Head of caudate nucleus (tissue), 42 donors: ENCODE results near the gene IRX1.

Experiments used
- DNase-seq, 42 donors: peaks; one replicate each; pipeline versions ENCODE4 v3.0.0 to v3.0.0-alpha.2; 2020 to 2021; ENCODE audit warnings: mixed read lengths in 7 of 42
- intact Hi-C: fragments of 100-400 bp; cut with DNase I; formaldehyde crosslinking; loops from one replicate; pipeline ENCODE4 v1.15.0; 2022

IRX1 gene

DNA sequence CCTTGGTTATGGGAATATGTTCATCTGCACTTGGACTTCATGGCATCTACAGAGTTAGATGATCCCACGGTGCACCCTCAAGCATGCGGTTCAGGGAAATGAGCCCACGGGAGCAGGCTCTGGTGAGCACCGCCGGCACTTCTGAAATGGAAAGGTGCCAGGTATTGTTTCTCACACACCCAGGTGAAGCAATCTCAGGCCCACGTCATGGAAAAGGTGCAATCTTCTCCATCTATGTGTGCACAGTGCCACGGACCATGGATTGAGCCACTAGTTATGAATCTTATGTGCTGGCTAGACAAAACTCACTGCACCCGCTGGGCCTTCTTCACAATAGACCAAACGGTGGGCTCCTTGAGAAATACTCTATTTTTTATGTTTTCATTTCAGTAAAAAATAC is 27.3 kb downstream of the IRX1 start:
- intact Hi-C loops = no loop called here
- no peak for DNase-seq

DNA sequence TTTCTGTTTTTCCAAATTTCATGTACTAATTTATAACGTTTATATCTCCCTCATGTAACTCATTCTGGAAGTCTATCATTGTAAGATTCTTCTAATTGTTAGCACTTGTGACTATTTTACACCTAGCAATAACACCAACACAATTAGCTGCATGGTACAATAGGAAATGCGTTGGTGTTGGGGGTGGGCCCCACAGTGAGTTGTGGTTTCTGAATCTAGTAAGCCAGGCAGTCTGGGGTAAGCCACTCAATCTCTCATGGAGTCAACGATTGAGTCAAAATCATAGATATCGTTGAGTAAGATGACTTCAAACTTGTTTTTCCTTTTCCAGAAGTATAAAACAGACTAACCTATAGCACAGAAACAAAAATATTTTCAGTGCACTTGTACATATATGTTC is 30.0 kb downstream of the IRX1 start:
- intact Hi-C loops = no loop called here
- no peak for DNase-seq

DNA sequence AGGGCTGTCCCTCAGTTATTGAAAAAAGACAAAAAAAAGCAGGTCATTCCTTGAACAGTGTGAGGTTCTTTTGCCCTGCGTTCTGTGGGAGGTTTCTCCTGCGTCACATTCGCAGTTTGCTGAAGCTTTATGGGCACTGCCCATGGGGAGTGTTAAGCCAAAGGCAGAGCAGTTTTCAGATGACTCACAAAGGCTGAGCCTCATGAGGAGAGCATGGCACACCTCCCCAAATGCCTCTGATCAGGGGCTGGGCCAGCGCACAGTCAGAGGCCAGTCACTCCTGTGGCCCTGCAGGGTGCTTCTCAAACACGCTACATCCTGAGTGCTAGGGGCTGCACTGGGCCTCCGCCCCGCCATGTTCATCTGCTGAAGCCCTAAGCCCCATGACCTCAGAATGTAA is 38.4 kb downstream of the IRX1 start:
- DNase-seq = no peak
- intact Hi-C loops = no loop called here

DNA sequence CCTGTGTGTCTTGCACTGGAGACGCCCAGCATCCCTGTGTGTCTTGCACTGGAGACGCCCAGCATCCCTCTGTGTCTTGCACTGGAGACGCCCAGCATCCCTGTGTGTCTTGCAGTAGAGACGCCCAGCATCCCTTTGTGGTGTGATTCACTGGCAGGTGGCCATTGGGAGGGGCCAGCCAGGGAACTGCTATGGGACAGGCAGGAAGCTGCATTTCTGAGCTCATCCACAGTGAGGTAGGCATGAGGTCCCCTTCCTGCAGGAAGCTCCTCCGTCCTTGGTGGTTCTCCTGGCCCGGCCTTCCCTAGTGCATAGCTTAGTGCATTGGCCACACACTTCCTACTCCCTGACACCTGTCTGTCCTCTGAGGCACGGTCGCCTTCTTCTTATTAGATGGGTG is 43.5 kb downstream of the IRX1 start:
- DNase-seq = no peak
- intact Hi-C loops = no loop called here

DNA sequence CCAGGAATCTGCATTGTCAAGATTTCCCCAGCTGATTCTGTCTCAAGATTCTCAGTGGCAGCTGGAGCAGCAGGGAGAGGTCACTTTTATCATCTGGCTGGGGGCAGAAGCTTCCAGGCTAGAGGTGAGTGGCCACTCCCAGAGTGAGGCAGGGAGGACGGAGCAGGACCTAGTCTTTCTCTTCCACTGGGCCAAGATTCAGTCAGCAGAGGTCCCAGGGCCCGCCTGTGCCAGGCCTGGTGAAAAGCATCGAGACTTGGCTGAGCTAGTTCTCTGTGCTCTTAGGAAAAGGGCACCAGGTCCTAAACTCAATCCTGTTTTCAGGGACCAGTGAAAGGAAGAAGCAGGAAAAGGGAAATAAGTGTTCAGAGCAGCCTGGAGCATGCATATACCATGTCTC is 46.6 kb downstream of the IRX1 start:
- DNase-seq = peak in 1 of 42 donors; percentile 14
- intact Hi-C loops = no loop called here

DNA sequence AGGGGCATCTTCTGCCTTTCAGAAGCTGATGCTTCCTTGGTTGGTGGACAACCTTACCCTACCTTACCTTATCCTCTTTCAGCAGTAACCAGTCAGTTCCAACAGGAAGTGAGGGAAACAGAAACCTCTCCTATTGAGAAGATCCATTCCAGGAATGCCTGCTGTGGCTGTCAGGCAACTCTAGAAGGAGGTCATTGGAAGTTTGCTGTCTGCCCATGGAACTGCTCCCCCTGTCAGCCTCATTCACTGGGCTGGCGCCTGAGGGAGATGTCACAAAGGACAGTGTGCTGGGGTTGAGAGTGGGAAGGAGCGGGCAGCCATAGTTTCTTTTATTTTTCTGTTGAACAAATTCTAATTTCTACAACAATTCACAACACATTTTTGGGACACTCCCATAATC is 54.7 kb downstream of the IRX1 start:
- intact Hi-C loops = no loop called here
- DNase-seq = no peak

DNA sequence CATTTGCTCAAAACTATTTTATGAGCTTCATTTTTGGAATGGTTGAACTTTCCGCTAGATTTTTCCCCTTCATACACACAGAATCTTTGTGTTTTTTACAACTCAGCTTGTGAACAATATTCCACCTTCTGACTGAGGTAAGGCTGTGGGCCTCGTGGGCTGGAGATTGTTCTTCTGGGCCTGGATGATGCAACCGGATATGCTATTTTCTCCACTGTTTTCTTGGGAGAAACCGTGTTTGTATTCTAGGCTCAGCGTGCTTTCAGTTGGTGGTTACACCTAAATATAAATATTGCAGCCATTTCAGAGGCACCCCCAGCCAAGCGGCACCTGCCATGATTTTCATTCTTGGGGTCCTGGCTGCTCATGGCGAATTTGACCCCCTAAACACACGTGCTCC is 55.2 kb downstream of the IRX1 start:
- no peak for DNase-seq
- intact Hi-C loops = no loop called here
